Testis (tissue), 2 donors: ENCODE measurements around the gene FRG2C.
"Not testable (repeated sequence)": the region's sequence is repeated elsewhere in the genome, so short reads cannot be mapped to it uniquely, and the experiment has no call there.

Experiments
- POLR2A ChIP-seq: fragments of 450-650 bp; IDR thresholded peaks from one replicate; pipeline ENCODE4 v1.6.1; 2017; ENCODE audit warnings: antibody characterized with exemption, mild to moderate bottlenecking, moderate library complexity
- TF ChIP-seq, protein P1 (sequence below), 3 experiments: fragments of 450-650 bp in 2 of 3; fragments of 200-600 bp in 1 of 3; sonication (generic) in 1 of 3; IDR thresholded peaks; one replicate each; pipeline ENCODE4 v1.5.1; 2016 to 2019; ENCODE audit warnings: antibody characterized with exemption in 3 of 3, mild to moderate bottlenecking in 2 of 3, moderate library complexity in 1 of 3

DNA sequence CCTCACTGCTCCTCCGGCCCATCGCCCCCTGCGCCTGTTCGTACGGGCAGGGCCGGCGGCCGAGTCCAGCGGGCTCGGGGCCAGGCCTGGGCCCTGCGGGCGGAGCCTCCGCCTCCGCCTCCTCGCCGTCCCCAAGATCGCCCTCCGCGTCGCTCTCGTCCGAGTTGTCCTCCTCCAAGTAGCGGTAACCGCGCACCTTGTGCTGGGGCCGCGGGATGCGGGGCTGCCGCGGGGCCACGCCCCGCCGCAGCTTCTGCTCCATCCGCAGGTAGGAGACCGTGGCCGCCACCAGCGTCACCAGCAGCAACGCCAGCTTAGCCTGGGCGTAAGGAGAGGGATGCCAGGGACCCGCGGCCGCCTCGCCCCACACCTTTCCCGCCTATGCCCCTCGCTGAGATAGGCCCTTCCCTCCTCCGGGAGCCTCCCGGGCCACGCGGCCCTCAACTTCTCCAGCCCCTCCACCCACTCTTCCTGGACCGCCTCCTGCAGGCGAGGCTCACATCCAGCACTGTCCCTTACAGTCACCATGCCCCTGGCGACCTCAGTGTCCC is 44.6 kb upstream of the FRG2C start:
- TF ChIP-seq, protein P1, sequence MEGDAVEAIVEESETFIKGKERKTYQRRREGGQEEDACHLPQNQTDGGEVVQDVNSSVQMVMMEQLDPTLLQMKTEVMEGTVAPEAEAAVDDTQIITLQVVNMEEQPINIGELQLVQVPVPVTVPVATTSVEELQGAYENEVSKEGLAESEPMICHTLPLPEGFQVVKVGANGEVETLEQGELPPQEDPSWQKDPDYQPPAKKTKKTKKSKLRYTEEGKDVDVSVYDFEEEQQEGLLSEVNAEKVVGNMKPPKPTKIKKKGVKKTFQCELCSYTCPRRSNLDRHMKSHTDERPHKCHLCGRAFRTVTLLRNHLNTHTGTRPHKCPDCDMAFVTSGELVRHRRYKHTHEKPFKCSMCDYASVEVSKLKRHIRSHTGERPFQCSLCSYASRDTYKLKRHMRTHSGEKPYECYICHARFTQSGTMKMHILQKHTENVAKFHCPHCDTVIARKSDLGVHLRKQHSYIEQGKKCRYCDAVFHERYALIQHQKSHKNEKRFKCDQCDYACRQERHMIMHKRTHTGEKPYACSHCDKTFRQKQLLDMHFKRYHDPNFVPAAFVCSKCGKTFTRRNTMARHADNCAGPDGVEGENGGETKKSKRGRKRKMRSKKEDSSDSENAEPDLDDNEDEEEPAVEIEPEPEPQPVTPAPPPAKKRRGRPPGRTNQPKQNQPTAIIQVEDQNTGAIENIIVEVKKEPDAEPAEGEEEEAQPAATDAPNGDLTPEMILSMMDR (IDR thresholded peaks at IDR 0.05) = not testable (repeated sequence)
- not testable (repeated sequence) for TF ChIP-seq POLR2A
